Gastrocnemius medialis (tissue), 4 donors: ENCODE measurements around the gene TIMP4. TPM values are rescaled to one million over a fixed set of nuclear protein-coding genes. Genes with fewer than 3 reads are reported as not detected.
A peak's percentile ranks its signal among the peaks of the same experiment; 100 is the strongest.

Experiments
- ATAC-seq, 2 donors: fragments of 150-250 bp; one replicate each; pipeline ENCODE4 v1.9.1; 2016
- DNase-seq, 2 donors: peaks; one replicate each; pipeline ENCODE4 v3.0.0-alpha.2; 2019
- H3K27ac ChIP-seq, 4 donors: fragments of 200-600 bp; sonication (generic); 1 replicate in 1 of 4; 2 replicates in 3 of 4; pipeline ENCODE4 v1.5.1; 2016 to 2018; ENCODE audit warnings: mild to moderate bottlenecking in 2 of 4, moderate library complexity in 1 of 4
- H3K27me3 ChIP-seq, 3 donors: fragments of 200-600 bp; sonication (generic) in 2 of 3; 1 replicate in 1 of 3; 2 replicates in 2 of 3; pipeline versions ENCODE4 v1.5.1 to v1.6.0; 2016 to 2019; ENCODE audit warnings: mild to moderate bottlenecking in 1 of 3, moderate library complexity in 1 of 3
- H3K36me3 ChIP-seq, 2 donors: fragments of 200-600 bp; sonication (generic) in 1 of 2; one replicate each; pipeline ENCODE4 v1.5.1; 2017 to 2018
- H3K4me1 ChIP-seq, 2 donors: fragments of 200-600 bp; sonication (generic) in 1 of 2; one replicate each; pipeline ENCODE4 v1.5.1; 2016 to 2017; ENCODE audit warnings: mild to moderate bottlenecking in 2 of 2
- H3K4me3 ChIP-seq, 4 donors: fragments of 200-600 bp; sonication (generic) in 3 of 4; 1 replicate in 1 of 4; 2 replicates in 3 of 4; pipeline ENCODE4 v1.5.1; 2016 to 2019; ENCODE audit warnings: mild to moderate bottlenecking in 2 of 4
- H3K9me3 ChIP-seq, 3 donors: fragments of 200-600 bp; sonication (generic) in 2 of 3; 1 replicate in 1 of 3; 2 replicates in 2 of 3; pipeline ENCODE4 v1.5.1; 2016 to 2019
- CTCF ChIP-seq, 5 experiments: fragments of 450-650 bp in 3 of 5; fragments of 200-600 bp in 2 of 5; sonication (generic) in 2 of 5; IDR thresholded peaks in 4 of 5; conservative IDR thresholded peaks in 1 of 5; 1 replicate in 4 of 5; 2 replicates in 1 of 5; pipeline ENCODE4 v1.5.1; 2016 to 2019; ENCODE audit warnings: antibody characterized with exemption in 5 of 5, mild to moderate bottlenecking in 3 of 5, moderate library complexity in 3 of 5
- POLR2A ChIP-seq, 2 donors: fragments of 450-650 bp; IDR thresholded peaks; one replicate each; pipeline ENCODE4 v1.6.1; 2017; ENCODE audit warnings: antibody characterized with exemption in 2 of 2, mild to moderate bottlenecking in 2 of 2, moderate library complexity in 2 of 2
- in situ Hi-C, 4 donors: fragments of 200-750 bp; cut with MboI; loops; one replicate each; pipeline versions ENCODE4 v1.15.0 to v1.8.0; 2017; ENCODE audit warnings: low sequenced_read_pairs in 4 of 4
- intact Hi-C: fragments of 100-400 bp; cut with DNase I; formaldehyde crosslinking; loops from one replicate; pipeline ENCODE4 v1.15.1; 2023; ENCODE audit warnings: low total_unique reads
- total RNA-seq, 4 donors: library from RNA; depleted of rRNA; stranded (reverse); fragments of >200 nt; gene quantifications; one replicate each; pipeline versions ENCODE4 v1.1.0 to v1.2.3, GENCODE V29; 2016

The TIMP4 gene
- 10 to 100 TPM; 15.9 to 29.7 (median 22.5) TPM for total RNA-seq

DNA sequence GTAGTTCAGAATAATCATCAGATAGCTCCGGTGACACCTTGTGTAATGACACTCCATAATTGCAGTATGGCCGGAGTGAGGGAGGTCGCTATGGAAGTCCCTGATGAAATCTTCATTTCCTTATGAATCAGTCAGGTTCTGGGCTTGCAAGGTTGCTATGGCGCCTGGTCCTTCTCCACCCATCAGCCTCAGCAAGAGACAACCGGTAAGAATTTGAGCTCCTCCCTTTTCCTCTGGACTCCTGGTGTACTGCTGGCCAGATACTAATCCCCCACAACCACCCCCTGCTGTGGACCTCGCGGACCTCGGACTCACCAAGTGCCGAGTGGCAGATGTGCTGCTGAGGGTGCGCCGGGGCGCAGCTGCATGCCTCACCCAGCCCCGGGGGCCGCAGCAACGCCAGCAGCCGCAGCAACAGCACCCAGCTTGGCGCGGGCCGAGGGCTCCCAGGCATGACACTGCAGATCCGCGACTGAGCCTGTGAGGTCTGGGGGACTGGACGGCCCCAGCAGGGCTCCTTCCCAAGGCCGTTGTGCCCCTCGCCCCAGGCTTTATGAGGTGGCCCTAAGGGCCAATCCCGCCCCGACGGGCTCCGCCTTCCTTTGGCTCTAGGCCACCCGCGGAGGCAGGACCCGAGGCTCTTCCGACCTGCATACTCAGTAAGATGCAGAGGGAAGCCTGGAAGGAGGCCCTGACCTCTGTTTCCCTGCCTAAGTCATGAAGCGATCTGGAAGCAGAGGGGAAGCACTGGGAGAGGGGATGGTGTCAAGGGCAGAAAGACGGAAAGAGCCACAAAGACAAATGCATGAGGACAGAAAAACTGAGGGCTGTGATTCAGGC lies at the start of gene TIMP4:
TSS of gene TIMP4 (minus strand) at position 526 of the 840 bp plus-strand sequence. CDS start at position 454, 72 bp downstream.
- Histone ChIP-seq H3K27me3 (no peaks in the 10 kb centered on the region), H3K9me3 (no peaks in the 10 kb centered on the region), H3K36me3 (no peaks in the 10 kb centered on the region), H3K4me3 (peak within 1 kb of the TSS; percentile 53 to 70 (median 58)), H3K4me1 (peaks cover 20 to 24% of the 10 kb centered on the region in 2 donors), H3K27ac (peak within 1 kb of the TSS; percentile 62 to 76 (median 74))
- intact Hi-C loops = no loop called here
- ATAC-seq (peak; percentile 12 to 33), DNase-seq (peak; percentile 9 to 54)
- in situ Hi-C loops = no loop called here
- TF ChIP-seq POLR2A (IDR thresholded peaks at IDR 0.05) = peak in 1 of 2 donors; percentile 67
- no peak for TF ChIP-seq CTCF (IDR thresholded peaks at IDR 0.05 in 4 of 5, conservative IDR thresholded peaks at IDR 0.05 in 1 of 5)

DNA sequence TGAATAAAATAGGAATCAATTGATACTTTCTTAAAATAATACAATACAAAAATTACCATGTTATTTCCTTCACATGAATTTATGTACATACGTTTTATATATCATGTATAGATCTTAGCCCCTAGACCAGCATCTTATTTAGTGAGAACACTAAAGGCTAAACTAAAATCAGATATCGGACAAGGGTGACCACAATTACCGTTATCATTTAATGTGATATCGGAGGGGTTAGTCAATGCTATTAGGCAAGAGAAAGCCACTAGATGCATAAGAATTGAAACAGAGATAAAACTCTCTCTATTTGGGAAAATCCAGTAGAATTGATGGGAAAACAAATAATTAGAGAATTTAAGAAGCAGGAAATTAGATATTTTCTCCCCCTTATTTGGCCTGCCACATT lies 46.5 kb upstream of the TIMP4 start:
- Histone ChIP-seq H3K36me3 (no peaks in the 10 kb centered on the region), H3K9me3 (peaks cover 0 to 7% (median 0%) of the 10 kb centered on the region in 3 donors), H3K27me3 (no peaks in the 10 kb centered on the region), H3K4me3 (no peak overlapping the region), H3K4me1 (no peaks in the 10 kb centered on the region), H3K27ac (no peak overlapping the region)
- in situ Hi-C loops (no loop called here), intact Hi-C loops (no loop called here)
- TF ChIP-seq POLR2A (IDR thresholded peaks at IDR 0.05) = no peak
- TF ChIP-seq CTCF (IDR thresholded peaks at IDR 0.05 in 4 of 5, conservative IDR thresholded peaks at IDR 0.05 in 1 of 5) = no peak
- ATAC-seq (no peak), DNase-seq (no peak)

GRCh38 chr3:12201813-12202212 lies 43.1 kb upstream of the TIMP4 start:
- no peak for DNase-seq
- in situ Hi-C loops = no loop called here
- Histone ChIP-seq H3K27me3 (no peaks in the 10 kb centered on the region), H3K4me1 (no peaks in the 10 kb centered on the region), H3K4me3 (no peak overlapping the region), H3K36me3 (no peaks in the 10 kb centered on the region), H3K27ac (no peak overlapping the region), H3K9me3 (no peaks in the 10 kb centered on the region)
- no peak for ATAC-seq
- intact Hi-C loops = no loop called here
- TF ChIP-seq CTCF (IDR thresholded peaks at IDR 0.05 in 4 of 5, conservative IDR thresholded peaks at IDR 0.05 in 1 of 5) (no peak), POLR2A (IDR thresholded peaks at IDR 0.05) (no peak)

GRCh38 chr3:12198301-12198700 lies 39.6 kb upstream of the TIMP4 start:
- no peak for DNase-seq
- ATAC-seq = no peak
- Histone ChIP-seq H3K4me1 (peaks cover 7% of the 10 kb centered on the region in 2 donors), H3K27ac (no peak overlapping the region), H3K4me3 (no peak overlapping the region), H3K27me3 (no peaks in the 10 kb centered on the region), H3K36me3 (no peaks in the 10 kb centered on the region), H3K9me3 (no peaks in the 10 kb centered on the region)
- no peak for TF ChIP-seq CTCF (IDR thresholded peaks at IDR 0.05 in 4 of 5, conservative IDR thresholded peaks at IDR 0.05 in 1 of 5)
- TF ChIP-seq POLR2A (IDR thresholded peaks at IDR 0.05) = no peak
- in situ Hi-C loops (no loop called here), intact Hi-C loops (no loop called here)
